ENCODE results near the gene TGFB2. TPM values are rescaled to one million over a fixed set of nuclear protein-coding genes. Genes with fewer than 3 reads are reported as not detected.
A peak's percentile ranks its signal among the peaks of the same experiment; 100 is the strongest.

The TGFB2 gene
- total RNA-seq, 2 donors from 2014 or later: 2.7 to 4.0 TPM

DNA sequence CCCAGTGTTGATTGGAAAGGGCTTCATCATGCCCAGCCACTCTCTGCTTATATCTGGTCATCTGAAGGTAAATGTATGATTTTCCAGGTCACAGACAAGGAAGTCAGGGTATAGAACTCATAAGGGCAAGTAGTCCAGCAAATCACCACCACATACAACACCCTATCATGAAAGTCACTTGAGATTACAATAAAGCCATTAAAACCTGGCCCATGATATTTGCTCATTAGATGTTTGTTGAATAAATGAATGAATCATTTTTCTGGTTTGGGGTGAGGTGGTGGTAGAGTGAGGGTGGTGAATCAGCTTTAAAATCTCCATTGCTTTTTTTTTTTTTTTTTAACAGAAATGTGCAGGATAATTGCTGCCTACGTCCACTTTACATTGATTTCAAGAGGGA is 91.9 kb downstream of the TGFB2 start:
- DNase-seq (no peak), ATAC-seq (no peak)
- intact Hi-C loops (cut with DNase I): no loop called here

DNA sequence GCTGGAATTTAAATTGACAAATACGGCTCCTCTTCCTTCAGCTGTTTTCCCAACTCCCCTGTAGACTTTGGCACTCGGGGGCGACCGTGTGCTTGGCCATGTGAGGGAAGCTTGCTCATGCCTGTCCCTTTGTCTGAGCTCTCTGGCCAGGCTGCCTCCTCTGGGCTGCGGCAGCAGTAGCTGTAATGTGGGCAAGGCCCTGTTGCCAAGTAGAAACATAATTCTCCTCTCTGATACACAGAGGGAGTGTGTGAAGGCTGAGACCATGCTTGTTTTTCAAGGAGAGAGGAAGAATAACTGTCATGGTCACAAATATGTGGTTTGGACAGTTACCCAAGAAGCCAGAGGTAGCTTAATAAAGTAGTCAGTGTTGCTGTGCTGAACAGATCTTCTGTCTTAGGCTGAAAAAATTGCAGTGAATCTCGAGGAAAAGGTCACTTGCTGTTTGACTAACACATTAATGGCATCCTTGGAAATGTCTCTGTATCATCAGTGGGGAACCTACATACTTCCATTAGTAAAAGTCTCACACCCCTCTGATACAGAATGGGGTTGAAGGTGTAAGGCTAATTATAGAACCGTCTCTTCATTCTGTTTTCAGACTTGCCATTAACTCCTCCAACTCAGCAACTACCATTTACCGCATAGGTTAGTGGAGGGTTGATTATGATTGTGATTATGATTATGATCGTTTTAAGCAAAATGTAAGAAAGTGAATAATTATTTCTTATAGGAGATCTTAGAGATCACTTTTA is 94.6 kb downstream of the TGFB2 start:
- DNase-seq (peak; percentile 30), ATAC-seq (peak; percentile 55 to 65)
- intact Hi-C loops (cut with DNase I): no loop called here

DNA sequence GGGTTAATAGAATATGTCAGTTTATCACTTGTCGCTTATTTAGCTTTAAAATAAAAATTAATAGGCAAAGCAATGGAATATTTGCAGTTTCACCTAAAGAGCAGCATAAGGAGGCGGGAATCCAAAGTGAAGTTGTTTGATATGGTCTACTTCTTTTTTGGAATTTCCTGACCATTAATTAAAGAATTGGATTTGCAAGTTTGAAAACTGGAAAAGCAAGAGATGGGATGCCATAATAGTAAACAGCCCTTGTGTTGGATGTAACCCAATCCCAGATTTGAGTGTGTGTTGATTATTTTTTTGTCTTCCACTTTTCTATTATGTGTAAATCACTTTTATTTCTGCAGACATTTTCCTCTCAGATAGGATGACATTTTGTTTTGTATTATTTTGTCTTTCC is 98.1 kb downstream of the TGFB2 start:
- no peak for ATAC-seq

DNA sequence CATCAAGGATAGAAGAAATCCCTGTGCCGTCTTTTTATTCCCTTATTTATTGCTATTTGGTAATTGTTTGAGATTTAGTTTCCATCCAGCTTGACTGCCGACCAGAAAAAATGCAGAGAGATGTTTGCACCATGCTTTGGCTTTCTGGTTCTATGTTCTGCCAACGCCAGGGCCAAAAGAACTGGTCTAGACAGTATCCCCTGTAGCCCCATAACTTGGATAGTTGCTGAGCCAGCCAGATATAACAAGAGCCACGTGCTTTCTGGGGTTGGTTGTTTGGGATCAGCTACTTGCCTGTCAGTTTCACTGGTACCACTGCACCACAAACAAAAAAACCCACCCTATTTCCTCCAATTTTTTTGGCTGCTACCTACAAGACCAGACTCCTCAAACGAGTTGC is 99.0 kb downstream of the TGFB2 start:
- intact Hi-C loops (cut with DNase I): no loop called here

More for the DNA sequence above, 98.1 kb downstream of the TGFB2 start:
- intact Hi-C loops (cut with DNase I): no loop called here
- no peak for DNase-seq

GRCh38 chr1:218444588-218444987 is 99.5 kb downstream of the TGFB2 start:
- intact Hi-C loops (cut with DNase I): no loop called here
- ATAC-seq (no peak), DNase-seq (no peak)

More for the DNA sequence above, 99.0 kb downstream of the TGFB2 start:
- no peak for DNase-seq
- no peak for ATAC-seq

DNA sequence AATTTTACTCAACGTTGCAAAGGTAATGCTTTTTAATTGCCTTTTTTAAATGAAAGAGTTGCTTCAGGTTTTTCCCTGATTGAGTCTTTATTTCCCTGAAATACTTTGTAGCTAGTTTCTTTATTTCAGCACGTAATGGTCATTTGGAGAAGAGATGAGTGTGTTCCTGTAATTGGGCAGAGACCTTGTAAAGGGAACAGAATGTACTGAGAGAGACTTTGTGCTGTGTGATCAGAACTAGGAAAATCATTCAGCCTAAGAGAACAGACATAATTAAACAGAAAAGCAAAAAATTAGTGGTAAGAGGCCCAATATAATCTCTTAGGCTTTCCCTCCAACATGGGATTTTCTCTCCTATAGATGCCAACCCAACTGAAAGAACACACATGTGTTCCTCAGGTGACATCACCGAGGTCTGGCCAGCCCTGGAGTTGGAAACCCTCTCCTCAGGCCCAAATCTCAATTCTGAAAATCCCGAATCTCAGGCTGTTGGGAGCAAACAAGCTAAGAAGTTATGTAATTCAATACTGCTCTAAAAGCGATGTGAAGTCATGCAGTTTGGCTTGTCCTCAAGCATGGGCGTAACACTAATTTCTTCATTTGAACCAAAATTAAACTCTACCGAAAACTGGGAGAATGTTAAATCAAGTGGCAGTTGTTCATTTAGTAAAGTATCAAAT is 102.0 kb downstream of the TGFB2 start:
- DNase-seq: no peak
- ATAC-seq: peak; percentile 44 to 49
- intact Hi-C loops (cut with DNase I): no loop called here

DNA sequence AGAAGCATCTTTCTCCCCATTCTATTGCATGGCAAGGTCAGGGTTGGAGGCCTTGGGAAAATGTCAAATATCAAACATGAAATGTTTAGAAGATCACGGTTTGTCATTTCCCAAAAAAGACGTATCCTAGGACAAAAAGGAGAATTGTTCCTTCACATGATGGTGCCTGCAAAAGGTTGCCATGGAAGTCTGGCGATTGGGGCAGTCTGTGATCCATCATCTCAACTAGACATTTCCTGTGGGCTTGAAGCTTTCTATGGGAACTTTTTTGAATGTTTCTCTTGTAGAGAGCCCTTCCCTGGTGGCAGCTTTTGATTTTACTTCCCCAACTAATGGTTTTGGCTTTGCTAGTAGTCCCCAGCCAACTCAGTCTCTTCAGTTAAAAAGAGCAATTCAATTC is 106.3 kb downstream of the TGFB2 start:
- no peak for ATAC-seq
- intact Hi-C loops (cut with DNase I): no loop called here
- no peak for DNase-seq

GRCh38 chr1:218454700-218455282 is 109.7 kb downstream of the TGFB2 start:
- intact Hi-C loops (cut with DNase I): no loop called here
- DNase-seq: no peak
- no peak for ATAC-seq

- ATAC-seq (no peak), DNase-seq (no peak)
- intact Hi-C loops (cut with DNase I): no loop called here
Observed at GRCh38 chr1:218456444-218456843, 111.3 kb downstream of the TGFB2 start.

GRCh38 chr1:218459450-218459849 is 114.3 kb downstream of the TGFB2 start:
- peak; percentile 44 to 68 for ATAC-seq
- DNase-seq: peak; percentile 71
- intact Hi-C loops (cut with DNase I): no loop called here

- intact Hi-C loops (cut with DNase I): loop anchor here in 1 of 2 donors (10.0 kb wide), 1 partner anchor 115 kb away; the partner anchor contains the start of gene TGFB2
- DNase-seq (no peak), ATAC-seq (peak; percentile 79 to 88)
Observed at GRCh38 chr1:218459878-218460711, 115.0 kb downstream of the TGFB2 start.

DNA sequence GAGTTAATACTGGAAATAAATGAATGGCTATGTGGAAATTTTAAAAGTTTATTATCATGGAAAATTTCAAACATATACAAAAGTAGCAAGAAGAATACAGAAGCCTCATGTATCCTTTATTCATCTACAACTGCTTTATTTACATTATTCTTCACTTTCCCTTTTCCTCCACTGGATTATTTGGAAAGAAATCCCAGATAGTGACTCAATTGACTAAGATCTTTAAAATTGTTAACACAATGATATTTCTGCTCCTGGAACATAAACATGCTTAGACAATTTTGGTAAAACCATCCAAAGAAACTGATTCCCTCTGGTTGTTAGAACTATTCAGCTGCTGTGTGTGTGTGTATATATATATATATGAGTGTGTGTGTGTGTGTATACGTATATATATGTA is 116.2 kb downstream of the TGFB2 start:
- no peak for ATAC-seq
- intact Hi-C loops (cut with DNase I): loop anchor here in 1 of 2 donors (10.0 kb wide), 1 partner anchor 117 kb away; the partner anchor contains the start of gene TGFB2
- DNase-seq: no peak

DNA sequence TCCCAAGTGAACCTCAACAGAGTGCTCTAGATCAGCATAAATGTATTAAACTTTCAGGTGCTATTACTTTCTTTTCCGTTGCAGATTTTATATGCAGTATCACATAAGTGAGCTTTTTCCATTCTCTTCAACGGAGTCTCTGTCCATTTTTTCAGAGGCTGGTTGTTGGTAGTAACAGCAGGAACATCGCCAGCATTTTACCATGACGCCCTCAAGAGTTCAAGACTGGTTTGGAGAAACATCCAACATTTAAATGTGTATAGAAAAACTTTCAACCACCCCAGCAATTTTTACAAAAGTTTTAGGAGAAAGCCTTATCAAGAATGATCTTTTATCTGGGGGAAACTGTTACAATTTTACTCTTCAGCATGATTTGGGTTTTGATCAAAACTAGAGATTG is 117.0 kb downstream of the TGFB2 start:
- ATAC-seq (no peak), DNase-seq (no peak)
- intact Hi-C loops (cut with DNase I): loop anchor here in 1 of 2 donors (10.0 kb wide), 1 partner anchor 117 kb away; the partner anchor contains the start of gene TGFB2

DNA sequence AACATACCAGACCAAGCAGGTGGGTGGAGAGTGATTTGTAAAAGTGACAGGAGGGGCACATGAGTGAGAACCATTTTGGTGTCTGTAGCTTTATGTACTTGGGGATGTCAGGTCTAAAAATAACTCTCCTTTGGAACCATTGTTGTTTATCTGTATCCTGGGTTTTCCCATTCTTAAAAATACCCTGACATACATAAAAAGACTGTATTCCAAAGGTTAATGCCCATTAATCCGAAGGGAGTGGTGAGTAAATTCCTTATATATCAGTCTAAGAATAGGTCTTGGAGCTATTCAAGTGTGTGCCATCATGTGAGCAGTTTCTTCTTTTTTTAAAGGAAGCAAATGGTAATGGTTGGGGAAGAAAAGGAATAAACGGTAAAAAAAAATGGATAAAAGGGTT is 117.5 kb downstream of the TGFB2 start:
- intact Hi-C loops (cut with DNase I): loop anchor here in 1 of 2 donors (10.0 kb wide), 1 partner anchor 118 kb away; the partner anchor contains the start of gene TGFB2
- no peak for ATAC-seq
- no peak for DNase-seq

GRCh38 chr1:218463194-218464156 is 118.3 kb downstream of the TGFB2 start:
- peak; percentile 79 for DNase-seq
- intact Hi-C loops (cut with DNase I): loop anchor here in 1 of 2 donors (10.0 kb wide), 1 partner anchor 119 kb away; the partner anchor contains the start of gene TGFB2
- peak; percentile 56 to 78 for ATAC-seq

DNA sequence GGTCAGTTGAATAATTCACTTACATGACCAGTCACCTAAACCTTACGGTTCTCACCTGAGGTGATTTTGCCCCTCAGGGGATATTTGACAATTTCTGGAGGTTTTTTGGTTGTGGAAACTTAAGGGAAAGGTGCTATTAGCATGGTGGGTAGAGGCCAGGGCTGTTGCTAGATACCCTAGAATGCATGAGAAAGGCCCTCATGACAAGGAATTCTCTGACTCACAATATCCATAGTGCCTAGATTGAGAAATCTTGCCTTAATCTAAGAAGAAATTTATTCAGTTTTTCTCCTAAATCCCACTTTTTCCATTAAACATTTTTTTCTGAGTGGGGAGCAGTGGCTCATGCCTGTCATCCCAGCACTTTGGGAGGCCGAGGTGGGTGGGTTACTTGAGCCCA is 119.7 kb downstream of the TGFB2 start:
- intact Hi-C loops (cut with DNase I): loop anchor here in 1 of 2 donors (10.0 kb wide), 1 partner anchor 120 kb away; the partner anchor contains the start of gene TGFB2
- DNase-seq (no peak), ATAC-seq (no peak)

GRCh38 chr1:218466341-218467010 is 121.3 kb downstream of the TGFB2 start:
- no peak for ATAC-seq
- DNase-seq: no peak
- intact Hi-C loops (cut with DNase I): loop anchor here in 1 of 2 donors (10.0 kb wide), 1 partner anchor 122 kb away; the partner anchor contains the start of gene TGFB2

All from left cardiac atrium (tissue), 4 donors.